Smooth muscle cell of the brain vasculature (primary cell): ENCODE measurements around the gene IGF1.
"Not testable (repeated sequence)": the region's sequence is repeated elsewhere in the genome, so short reads cannot be mapped to it uniquely, and the experiment has no call there.

Experiments
- DNase-seq: peaks from one replicate; pipeline ENCODE4 v3.0.0-alpha.2; 2012; ENCODE audit warnings: low read depth, low spot score

IGF1 gene

GRCh38 chr12:102385343-102385742 is 95.0 kb downstream of the IGF1 start:
- DNase-seq: no peak

- no peak for DNase-seq
Measured at GRCh38 chr12:102379346-102380162, 100.8 kb downstream of the IGF1 start.

GRCh38 chr12:102376781-102377180 is 103.6 kb downstream of the IGF1 start:
- DNase-seq: no peak

- no peak for DNase-seq
Measured at GRCh38 chr12:102376181-102376747, 104.1 kb downstream of the IGF1 start.

GRCh38 chr12:102374190-102374589 is 106.2 kb downstream of the IGF1 start:
- DNase-seq: no peak

GRCh38 chr12:102372087-102372486 is 108.3 kb downstream of the IGF1 start:
- no peak for DNase-seq

GRCh38 chr12:102371165-102371564 is 109.2 kb downstream of the IGF1 start:
- no peak for DNase-seq

GRCh38 chr12:102369876-102370275 is 110.5 kb downstream of the IGF1 start:
- DNase-seq: no peak

- no peak for DNase-seq
Measured at GRCh38 chr12:102365365-102365764, 115.0 kb downstream of the IGF1 start.

GRCh38 chr12:102364709-102365108 is 115.7 kb downstream of the IGF1 start:
- DNase-seq: no peak

GRCh38 chr12:102356690-102357089 is 123.7 kb downstream of the IGF1 start:
- no peak for DNase-seq

GRCh38 chr12:102354281-102354680 is 126.1 kb downstream of the IGF1 start:
- not testable (repeated sequence) for DNase-seq

- no peak for DNase-seq
Measured at GRCh38 chr12:102351322-102351721, 129.0 kb downstream of the IGF1 start.

GRCh38 chr12:102350070-102350469 is 130.3 kb downstream of the IGF1 start:
- no peak for DNase-seq

GRCh38 chr12:102349079-102349478 is 131.3 kb downstream of the IGF1 start:
- no peak for DNase-seq

GRCh38 chr12:102347811-102348210 is 132.6 kb downstream of the IGF1 start:
- DNase-seq: no peak
